ENCODE measurements around the gene ERG.
A peak's percentile ranks its signal among the peaks of the same experiment; 100 is the strongest.

Gene ERG

DNA sequence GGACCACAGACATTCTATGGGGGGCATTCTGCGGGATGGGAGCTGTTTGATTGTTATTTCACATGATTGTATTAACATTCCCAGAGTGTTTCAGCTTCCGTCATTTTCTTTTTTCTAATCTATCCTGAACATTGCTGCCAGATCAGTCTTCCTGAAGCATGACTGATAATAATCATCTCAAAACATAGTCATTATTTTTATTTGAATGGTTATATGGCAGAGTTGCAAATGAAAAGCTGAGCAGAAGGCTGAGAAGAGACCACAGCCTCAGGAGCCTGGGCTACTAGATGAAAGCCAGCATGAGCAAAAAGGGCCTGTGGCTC, 109.0 kb downstream of the ERG start:
- H3K9ac ChIP-seq (ENCODE audit: low read depth, low read length, poor library complexity), result no peak overlapping the region
- no peak overlapping the region for H2AFZ ChIP-seq (ENCODE audit: low read length)
- H3K18ac ChIP-seq (ENCODE audit: low read length), result no peak overlapping the region
- no peak overlapping the region for H4K8ac ChIP-seq (ENCODE audit: low read depth, low read length)
- H3K9me3 ChIP-seq (replicated peaks in 1 of 2; ENCODE audit: control insufficient read depth in 2 of 2, insufficient read depth in 1 of 2, low read depth in 1 of 2, low read length in 2 of 2), result no peaks in the 10 kb centered on the region
- H2BK15ac ChIP-seq (ENCODE audit: low read length), result no peak overlapping the region
- WGBS, 2 donors (ENCODE audit: extremely low coverage in 2 of 2, insufficient read length in 2 of 2, insufficient replicate concordance in 1 of 2), result no CpG with 5 or more reads among the region's 2 CpGs
- no peak overlapping the region for H3K4me2 ChIP-seq (ENCODE audit: insufficient read depth, low read length, poor library complexity, severe bottlenecking)
- no peak overlapping the region for H3K27ac ChIP-seq (replicated peaks; ENCODE audit: low read length)
- H2BK5ac ChIP-seq (ENCODE audit: low read length), result no peak overlapping the region
- no peak overlapping the region for H4K91ac ChIP-seq (ENCODE audit: low read depth, low read length, poor library complexity)
- no peaks in the 10 kb centered on the region for H3K79me1 ChIP-seq (ENCODE audit: low read depth, low read length)
- DNase-seq (ENCODE audit: low spot score), result no peak
- no peaks in the 10 kb centered on the region for H3K27me3 ChIP-seq (ENCODE audit: control insufficient read depth in 3 of 3, insufficient read depth in 3 of 3, low read depth in 1 of 3, low read length in 3 of 3)
- no peak overlapping the region for H3K14ac ChIP-seq (ENCODE audit: low read length)
- H3K4me3 ChIP-seq (ENCODE audit: low read length in 2 of 2), result no peak overlapping the region
- H2BK12ac ChIP-seq (ENCODE audit: low read length), result no peak overlapping the region
- no peaks in the 10 kb centered on the region for H3K36me3 ChIP-seq (replicated peaks in 1 of 2; ENCODE audit: control insufficient read depth in 2 of 2, insufficient read depth in 2 of 2, low read length in 2 of 2)
- no peak overlapping the region for H3K23ac ChIP-seq (ENCODE audit: low read depth, low read length, poor library complexity)
- H2AK5ac ChIP-seq (ENCODE audit: low read depth, low read length), result no peak overlapping the region
- H3K4ac ChIP-seq (ENCODE audit: low read length), result no peak overlapping the region
- no peaks in the 10 kb centered on the region for H3K4me1 ChIP-seq (ENCODE audit: control insufficient read depth in 2 of 2, insufficient read depth in 1 of 2, low read depth in 1 of 2, low read length in 2 of 2)
- no peak overlapping the region for H2BK120ac ChIP-seq (ENCODE audit: low read depth, low read length)

DNA sequence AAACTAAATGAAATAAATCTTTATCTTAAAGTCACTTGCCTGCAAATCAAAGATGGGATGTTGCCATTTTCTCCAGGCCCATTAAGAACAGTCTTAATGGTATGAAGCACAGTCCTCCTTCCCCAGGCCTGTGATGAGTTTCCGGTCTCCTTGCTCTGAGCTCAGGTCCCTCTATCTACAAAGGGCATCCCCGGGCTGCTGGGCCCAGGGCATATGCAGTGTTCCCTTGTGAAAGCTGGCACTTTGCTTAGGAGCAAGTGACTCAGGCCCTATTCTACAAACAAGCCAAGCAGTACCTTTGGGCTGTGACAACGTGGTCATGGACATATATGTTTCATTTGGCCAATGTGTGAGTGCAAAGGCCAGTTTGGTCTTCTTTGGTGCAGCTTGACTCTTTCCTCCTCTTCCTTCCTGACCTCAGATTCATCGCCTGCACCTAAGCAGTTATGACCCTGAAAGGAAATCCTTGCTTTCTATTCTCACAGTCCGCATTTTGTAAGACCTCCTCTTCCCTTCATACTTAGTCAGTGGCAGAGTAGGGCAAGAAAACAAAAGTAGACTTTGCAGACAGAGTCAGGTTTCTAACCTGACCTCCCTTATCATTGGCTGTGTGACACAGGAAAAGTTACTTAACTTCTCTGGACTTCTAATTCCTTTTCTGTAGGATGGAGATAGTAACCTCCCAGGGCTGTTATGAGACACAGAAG, 109.5 kb downstream of the ERG start:
- Histone ChIP-seq H3K23ac (ENCODE audit: low read depth, low read length, poor library complexity) (no peak overlapping the region), H3K36me3 (replicated peaks in 1 of 2; ENCODE audit: control insufficient read depth in 2 of 2, insufficient read depth in 2 of 2, low read length in 2 of 2) (no peaks in the 10 kb centered on the region), H3K18ac (ENCODE audit: low read length) (no peak overlapping the region), H3K9me3 (replicated peaks in 1 of 2; ENCODE audit: control insufficient read depth in 2 of 2, insufficient read depth in 1 of 2, low read depth in 1 of 2, low read length in 2 of 2) (no peaks in the 10 kb centered on the region), H4K91ac (ENCODE audit: low read depth, low read length, poor library complexity) (no peak overlapping the region), H3K4ac (ENCODE audit: low read length) (no peak overlapping the region), H3K4me3 (ENCODE audit: low read length in 2 of 2) (no peak overlapping the region), H2AK5ac (ENCODE audit: low read depth, low read length) (no peak overlapping the region), H2BK5ac (ENCODE audit: low read length) (no peak overlapping the region), H3K4me1 (ENCODE audit: control insufficient read depth in 2 of 2, insufficient read depth in 1 of 2, low read depth in 1 of 2, low read length in 2 of 2) (no peaks in the 10 kb centered on the region), H2BK120ac (ENCODE audit: low read depth, low read length) (no peak overlapping the region), H4K8ac (ENCODE audit: low read depth, low read length) (no peak overlapping the region), H3K27me3 (ENCODE audit: control insufficient read depth in 3 of 3, insufficient read depth in 3 of 3, low read depth in 1 of 3, low read length in 3 of 3) (no peaks in the 10 kb centered on the region), H2AFZ (ENCODE audit: low read length) (no peak overlapping the region), H2BK15ac (ENCODE audit: low read length) (no peak overlapping the region), H2BK12ac (ENCODE audit: low read length) (no peak overlapping the region), H3K27ac (replicated peaks; ENCODE audit: low read length) (no peak overlapping the region), H3K14ac (ENCODE audit: low read length) (no peak overlapping the region), H3K9ac (ENCODE audit: low read depth, low read length, poor library complexity) (no peak overlapping the region), H3K79me1 (ENCODE audit: low read depth, low read length) (no peaks in the 10 kb centered on the region), H3K4me2 (ENCODE audit: insufficient read depth, low read length, poor library complexity, severe bottlenecking) (no peak overlapping the region)
- no CpG with 5 or more reads among the region's 5 CpGs for WGBS, 2 donors (ENCODE audit: extremely low coverage in 2 of 2, insufficient read length in 2 of 2, insufficient replicate concordance in 1 of 2)
- DNase-seq (ENCODE audit: low spot score), result no peak

DNA sequence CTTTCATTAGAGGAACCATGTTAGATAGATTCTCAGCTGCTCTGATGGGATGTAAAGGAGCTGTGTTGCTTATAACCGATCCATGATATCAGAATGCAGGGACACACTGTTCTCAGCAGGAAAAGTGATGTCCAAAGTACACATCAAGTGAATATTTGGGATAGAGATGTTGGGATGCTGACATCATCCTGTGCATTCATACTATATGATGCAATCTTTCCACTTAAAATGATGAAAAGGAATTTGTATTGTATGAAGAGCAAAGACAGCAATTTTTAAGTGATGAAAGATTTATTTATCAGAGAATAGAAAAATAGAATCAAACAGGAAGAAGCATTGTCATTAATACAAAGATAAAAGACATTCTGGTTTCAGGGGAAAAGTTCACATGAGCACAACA, 110.1 kb downstream of the ERG start:
- Histone ChIP-seq H4K91ac (ENCODE audit: low read depth, low read length, poor library complexity) (no peak overlapping the region), H3K27ac (replicated peaks; ENCODE audit: low read length) (no peak overlapping the region), H3K9me3 (replicated peaks in 1 of 2; ENCODE audit: control insufficient read depth in 2 of 2, insufficient read depth in 1 of 2, low read depth in 1 of 2, low read length in 2 of 2) (no peaks in the 10 kb centered on the region), H3K27me3 (ENCODE audit: control insufficient read depth in 3 of 3, insufficient read depth in 3 of 3, low read depth in 1 of 3, low read length in 3 of 3) (no peaks in the 10 kb centered on the region), H2BK5ac (ENCODE audit: low read length) (no peak overlapping the region), H3K4me3 (ENCODE audit: low read length in 2 of 2) (no peak overlapping the region), H2BK120ac (ENCODE audit: low read depth, low read length) (no peak overlapping the region), H3K36me3 (replicated peaks in 1 of 2; ENCODE audit: control insufficient read depth in 2 of 2, insufficient read depth in 2 of 2, low read length in 2 of 2) (no peaks in the 10 kb centered on the region), H3K79me1 (ENCODE audit: low read depth, low read length) (no peaks in the 10 kb centered on the region), H3K23ac (ENCODE audit: low read depth, low read length, poor library complexity) (no peak overlapping the region), H4K8ac (ENCODE audit: low read depth, low read length) (no peak overlapping the region), H2AK5ac (ENCODE audit: low read depth, low read length) (no peak overlapping the region), H3K4ac (ENCODE audit: low read length) (no peak overlapping the region), H3K4me2 (ENCODE audit: insufficient read depth, low read length, poor library complexity, severe bottlenecking) (no peak overlapping the region), H3K4me1 (ENCODE audit: control insufficient read depth in 2 of 2, insufficient read depth in 1 of 2, low read depth in 1 of 2, low read length in 2 of 2) (no peaks in the 10 kb centered on the region), H3K9ac (ENCODE audit: low read depth, low read length, poor library complexity) (no peak overlapping the region), H2BK15ac (ENCODE audit: low read length) (no peak overlapping the region), H2AFZ (ENCODE audit: low read length) (no peak overlapping the region), H2BK12ac (ENCODE audit: low read length) (no peak overlapping the region), H3K18ac (ENCODE audit: low read length) (no peak overlapping the region), H3K14ac (ENCODE audit: low read length) (no peak overlapping the region)
- WGBS, 2 donors (ENCODE audit: extremely low coverage in 2 of 2, insufficient read length in 2 of 2, insufficient replicate concordance in 1 of 2), result no CpG with 5 or more reads among the region's 1 CpG
- DNase-seq (ENCODE audit: low spot score), result no peak

DNA sequence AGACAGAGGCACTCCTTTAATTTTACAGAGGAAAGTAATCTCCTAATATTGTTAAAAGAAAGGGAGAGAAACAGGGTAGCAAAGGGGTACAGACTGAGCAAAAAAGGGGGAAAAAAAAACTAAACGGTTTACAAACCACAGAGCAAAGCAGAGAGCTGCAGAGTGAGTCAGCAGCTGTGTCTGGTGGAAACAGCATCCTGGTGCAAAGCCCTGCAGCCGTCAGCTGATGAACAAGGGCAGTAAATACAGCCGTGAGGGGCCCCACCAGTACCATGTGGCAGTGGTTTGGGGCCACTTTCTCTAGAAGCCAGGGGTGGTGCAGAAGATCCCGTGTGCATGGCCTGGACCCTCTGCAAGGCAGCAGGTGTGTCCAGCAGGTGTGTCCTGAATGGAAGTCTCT, 111.3 kb downstream of the ERG start:
- Histone ChIP-seq H3K4ac (ENCODE audit: low read length) (no peak overlapping the region), H3K27me3 (ENCODE audit: control insufficient read depth in 3 of 3, insufficient read depth in 3 of 3, low read depth in 1 of 3, low read length in 3 of 3) (no peaks in the 10 kb centered on the region), H3K4me1 (ENCODE audit: control insufficient read depth in 2 of 2, insufficient read depth in 1 of 2, low read depth in 1 of 2, low read length in 2 of 2) (no peaks in the 10 kb centered on the region), H4K8ac (ENCODE audit: low read depth, low read length) (no peak overlapping the region), H3K4me3 (ENCODE audit: low read length in 2 of 2) (no peak overlapping the region), H3K4me2 (ENCODE audit: insufficient read depth, low read length, poor library complexity, severe bottlenecking) (no peak overlapping the region), H3K18ac (ENCODE audit: low read length) (peak overlapping the region; percentile 35), H2BK12ac (ENCODE audit: low read length) (no peak overlapping the region), H2BK15ac (ENCODE audit: low read length) (no peak overlapping the region), H2BK5ac (ENCODE audit: low read length) (no peak overlapping the region), H3K36me3 (replicated peaks in 1 of 2; ENCODE audit: control insufficient read depth in 2 of 2, insufficient read depth in 2 of 2, low read length in 2 of 2) (no peaks in the 10 kb centered on the region), H2AFZ (ENCODE audit: low read length) (no peak overlapping the region), H3K27ac (replicated peaks; ENCODE audit: low read length) (no peak overlapping the region), H2BK120ac (ENCODE audit: low read depth, low read length) (no peak overlapping the region), H3K79me1 (ENCODE audit: low read depth, low read length) (no peaks in the 10 kb centered on the region), H3K9me3 (replicated peaks in 1 of 2; ENCODE audit: control insufficient read depth in 2 of 2, insufficient read depth in 1 of 2, low read depth in 1 of 2, low read length in 2 of 2) (no peaks in the 10 kb centered on the region), H3K23ac (ENCODE audit: low read depth, low read length, poor library complexity) (no peak overlapping the region), H4K91ac (ENCODE audit: low read depth, low read length, poor library complexity) (no peak overlapping the region), H2AK5ac (ENCODE audit: low read depth, low read length) (no peak overlapping the region), H3K9ac (ENCODE audit: low read depth, low read length, poor library complexity) (no peak overlapping the region), H3K14ac (ENCODE audit: low read length) (no peak overlapping the region)
- WGBS, 2 donors (ENCODE audit: extremely low coverage in 2 of 2, insufficient read length in 2 of 2, insufficient replicate concordance in 1 of 2), result no CpG with 5 or more reads among the region's 4 CpGs
- no peak for DNase-seq (ENCODE audit: low spot score)
